Activated naive CD4-positive, alpha-beta T cell treated with anti-CD3 and anti-CD28 coated beads, Interleukin-2, amount 10 ng/mL, durations not matched to agents 7 days and 5 days (primary cell): ENCODE measurements around the gene IRF2BP1.

Experiments
- CTCF ChIA-PET: fragments of 350-600 bp; sonication (Branson Sonifier 250); formaldehyde crosslinking; loops from one replicate; lab custom pipeline; 2021; ENCODE audit warnings: antibody characterized with exemption; lab: Charles Lee
- DNase-seq: peaks from one replicate; pipeline ENCODE4 v3.0.0-alpha.2; 2020
- H3K27ac Mint-ChIP-seq: one replicate; pipeline ENCODE4 v1.8.0; 2021; ENCODE audit warnings: mild to moderate bottlenecking, moderate library complexity, mixed read lengths
- H3K27me3 Mint-ChIP-seq: one replicate; pipeline ENCODE4 v1.8.0; 2021; ENCODE audit warnings: mild to moderate bottlenecking, mixed read lengths
- H3K36me3 Mint-ChIP-seq: one replicate; pipeline ENCODE4 v1.8.0; 2021; ENCODE audit warnings: mixed read lengths
- H3K4me1 Mint-ChIP-seq: one replicate; pipeline ENCODE4 v1.8.0; 2021; ENCODE audit warnings: mixed read lengths
- H3K4me3 Mint-ChIP-seq: one replicate; pipeline ENCODE4 v1.8.0; 2021; ENCODE audit warnings: mild to moderate bottlenecking, moderate library complexity, mixed read lengths
- H3K9me3 Mint-ChIP-seq: one replicate; pipeline ENCODE4 v1.8.0; 2021; ENCODE audit warnings: mixed read lengths

IRF2BP1 gene

DNA sequence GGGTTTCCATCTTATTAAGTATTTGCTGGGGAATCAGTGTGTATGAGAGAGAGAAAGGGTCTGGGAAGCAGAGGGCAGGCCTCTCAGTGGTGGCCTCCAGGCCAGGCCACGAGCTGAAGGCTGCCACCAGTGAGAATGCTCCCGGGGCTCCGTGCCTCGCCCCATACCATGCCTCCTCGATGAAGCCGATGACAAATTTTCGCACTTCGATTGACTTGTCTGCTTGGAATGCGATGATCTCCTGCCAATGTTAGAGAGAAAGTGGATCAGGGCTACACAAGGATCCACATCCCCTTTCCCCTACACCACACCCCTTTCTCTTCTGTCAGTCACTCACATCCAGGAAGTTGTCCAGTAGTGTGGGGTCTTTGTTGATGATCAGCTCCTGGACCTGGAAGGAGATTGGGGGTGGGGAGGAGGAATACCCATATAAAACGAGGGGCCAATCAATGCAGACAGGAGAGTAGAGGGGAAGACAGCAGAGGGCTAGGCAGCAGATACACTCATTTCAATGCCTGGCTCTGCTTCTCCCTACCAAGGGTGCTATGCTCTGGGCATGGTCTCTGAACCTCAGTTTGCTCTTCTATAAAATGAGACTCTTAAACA is 33.7 kb downstream of the IRF2BP1 start:
- peaks cover 40% of the 10 kb centered on the region for H3K36me3 Mint-ChIP-seq
- CTCF ChIA-PET, result no interaction called here

DNA sequence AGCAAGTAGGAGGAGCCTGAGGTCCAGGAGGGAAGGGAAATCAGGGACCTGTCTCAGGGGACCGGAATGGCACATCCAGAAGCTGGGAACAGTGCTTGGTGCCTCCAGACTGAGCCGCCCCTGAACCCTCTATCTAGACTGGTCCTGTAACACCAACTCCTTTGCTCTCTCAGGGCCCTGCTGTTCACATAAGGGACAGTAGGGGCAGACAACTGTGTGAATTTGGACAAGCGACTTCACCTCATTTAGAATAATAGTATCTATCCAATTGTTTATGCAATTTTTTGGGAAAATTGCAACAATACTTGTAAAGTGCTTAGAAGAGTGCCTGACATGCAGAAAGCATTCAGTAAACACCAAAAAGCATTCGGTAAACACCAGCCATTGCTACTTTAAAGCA is 37.0 kb downstream of the IRF2BP1 start:
- no peak for DNase-seq
- CTCF ChIA-PET, result interaction anchor here (1.1 kb wide), 2 partner anchors 32 to 79 kb away, joined by 3 read pairs; partner anchors contain the start of gene SIX5
- Mint-ChIP-seq H3K9me3 (no peaks in the 10 kb centered on the region), H3K4me3 (no peak overlapping the region), H3K4me1 (no peaks in the 10 kb centered on the region), H3K36me3 (peaks cover 52% of the 10 kb centered on the region), H3K27ac (no peak overlapping the region), H3K27me3 (no peaks in the 10 kb centered on the region)

More for the DNA sequence above, 33.7 kb downstream of the IRF2BP1 start:
- H3K4me1 Mint-ChIP-seq, result no peaks in the 10 kb centered on the region
- H3K27me3 Mint-ChIP-seq, result no peaks in the 10 kb centered on the region
- H3K9me3 Mint-ChIP-seq, result no peaks in the 10 kb centered on the region
- no peak overlapping the region for H3K4me3 Mint-ChIP-seq
- H3K27ac Mint-ChIP-seq, result no peak overlapping the region
- DNase-seq, result no peak

DNA sequence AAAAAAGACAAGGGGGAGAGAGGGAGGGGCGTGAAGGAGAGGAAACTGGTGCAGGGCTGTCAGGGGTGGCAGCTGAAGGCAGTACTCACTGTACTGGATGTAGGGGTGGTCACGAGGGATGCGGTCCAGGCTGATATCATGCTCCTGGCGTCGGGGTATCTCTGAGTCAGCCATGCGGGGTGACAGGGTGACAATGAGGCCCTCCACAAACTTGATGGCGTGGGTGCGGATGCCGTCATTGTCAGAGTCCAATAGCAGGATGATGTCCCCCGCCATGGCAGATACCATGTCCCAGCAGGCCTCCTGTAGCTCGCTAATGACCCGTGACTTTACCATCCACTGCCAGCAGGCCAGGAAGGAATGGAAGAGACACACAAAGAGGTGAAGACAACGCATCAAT is 38.3 kb downstream of the IRF2BP1 start:
- Mint-ChIP-seq H3K36me3 (peaks cover 59% of the 10 kb centered on the region), H3K27ac (no peak overlapping the region), H3K4me1 (no peaks in the 10 kb centered on the region), H3K27me3 (no peaks in the 10 kb centered on the region), H3K9me3 (no peaks in the 10 kb centered on the region), H3K4me3 (no peak overlapping the region)
- no peak for DNase-seq
- CTCF ChIA-PET, result interaction anchor here (1.2 kb wide), 1 partner anchor 30 kb away, joined by 6 read pairs; no protein-coding TSS in a partner anchor

DNA sequence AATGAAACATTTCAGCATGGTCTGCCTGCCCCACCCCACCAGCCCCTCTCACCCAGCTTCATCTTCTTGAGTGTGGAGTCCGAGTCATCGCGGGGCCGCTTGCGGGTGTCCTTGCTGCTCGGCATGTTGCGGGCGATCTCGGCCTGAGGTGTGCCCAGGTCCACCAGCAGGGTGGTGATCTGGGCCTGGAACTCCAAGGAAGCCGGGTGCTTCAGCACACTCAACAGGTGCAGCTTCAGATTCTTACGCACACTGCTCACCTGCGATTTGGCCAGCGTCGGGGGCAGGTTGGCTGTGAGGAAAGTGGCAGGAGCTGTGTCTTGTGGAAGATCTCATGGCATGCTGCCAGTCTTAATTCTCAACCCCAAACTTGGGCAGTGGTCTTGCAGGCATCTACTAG is 43.7 kb downstream of the IRF2BP1 start:
- H3K9me3 Mint-ChIP-seq, result no peaks in the 10 kb centered on the region
- no peaks in the 10 kb centered on the region for H3K4me1 Mint-ChIP-seq
- no peaks in the 10 kb centered on the region for H3K27me3 Mint-ChIP-seq
- CTCF ChIA-PET, result no interaction called here
- no peak overlapping the region for H3K27ac Mint-ChIP-seq
- DNase-seq, result no peak
- no peak overlapping the region for H3K4me3 Mint-ChIP-seq
- peaks cover 70% of the 10 kb centered on the region for H3K36me3 Mint-ChIP-seq

DNA sequence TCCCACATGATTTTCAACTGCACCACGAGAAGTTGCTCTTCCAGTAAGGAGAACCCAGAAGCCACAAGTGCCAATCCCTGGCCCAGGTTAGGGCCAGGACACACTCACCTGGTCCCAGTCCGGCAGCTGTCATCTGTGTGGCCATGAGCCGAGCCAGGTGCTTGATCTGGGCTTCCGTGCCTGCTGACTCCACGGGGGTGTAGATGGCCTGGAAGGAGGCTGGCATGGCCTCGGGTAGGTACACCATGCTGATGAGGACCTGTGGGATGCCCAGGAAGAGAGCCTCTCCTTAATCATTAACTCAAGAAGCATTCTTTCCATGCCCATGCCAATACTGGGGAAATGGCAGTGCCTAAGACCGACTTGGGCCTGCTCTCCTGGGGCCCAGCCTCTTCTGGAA is 51.0 kb downstream of the IRF2BP1 start:
- Mint-ChIP-seq H3K27me3 (no peaks in the 10 kb centered on the region), H3K4me3 (no peak overlapping the region), H3K9me3 (no peaks in the 10 kb centered on the region), H3K4me1 (peaks cover 10% of the 10 kb centered on the region), H3K36me3 (peaks cover 65% of the 10 kb centered on the region), H3K27ac (no peak overlapping the region)
- CTCF ChIA-PET, result no interaction called here
- no peak for DNase-seq
